Gastrocnemius medialis (tissue), 4 donors: ENCODE results near the gene FARS2. TPM values are rescaled to one million over a fixed set of nuclear protein-coding genes. Genes with fewer than 3 reads are reported as not detected.

Source experiments
- ATAC-seq, 2 donors: fragments of 150-250 bp; one replicate each; pipeline ENCODE4 v1.9.1; 2016
- DNase-seq, 2 donors: peaks; one replicate each; pipeline ENCODE4 v3.0.0-alpha.2; 2019
- H3K27ac ChIP-seq, 4 donors: fragments of 200-600 bp; sonication (generic); 1 replicate in 1 of 4; 2 replicates in 3 of 4; pipeline ENCODE4 v1.5.1; 2016 to 2018; ENCODE audit warnings: mild to moderate bottlenecking in 2 of 4, moderate library complexity in 1 of 4
- H3K27me3 ChIP-seq, 3 donors: fragments of 200-600 bp; sonication (generic) in 2 of 3; 1 replicate in 1 of 3; 2 replicates in 2 of 3; pipeline versions ENCODE4 v1.5.1 to v1.6.0; 2016 to 2019; ENCODE audit warnings: mild to moderate bottlenecking in 1 of 3, moderate library complexity in 1 of 3
- H3K36me3 ChIP-seq, 2 donors: fragments of 200-600 bp; sonication (generic) in 1 of 2; one replicate each; pipeline ENCODE4 v1.5.1; 2017 to 2018
- H3K4me1 ChIP-seq, 2 donors: fragments of 200-600 bp; sonication (generic) in 1 of 2; one replicate each; pipeline ENCODE4 v1.5.1; 2016 to 2017; ENCODE audit warnings: mild to moderate bottlenecking in 2 of 2
- H3K4me3 ChIP-seq, 4 donors: fragments of 200-600 bp; sonication (generic) in 3 of 4; 1 replicate in 1 of 4; 2 replicates in 3 of 4; pipeline ENCODE4 v1.5.1; 2016 to 2019; ENCODE audit warnings: mild to moderate bottlenecking in 2 of 4
- H3K9me3 ChIP-seq, 3 donors: fragments of 200-600 bp; sonication (generic) in 2 of 3; 1 replicate in 1 of 3; 2 replicates in 2 of 3; pipeline ENCODE4 v1.5.1; 2016 to 2019
- CTCF ChIP-seq, 5 experiments: fragments of 450-650 bp in 3 of 5; fragments of 200-600 bp in 2 of 5; sonication (generic) in 2 of 5; IDR thresholded peaks in 4 of 5; conservative IDR thresholded peaks in 1 of 5; 1 replicate in 4 of 5; 2 replicates in 1 of 5; pipeline ENCODE4 v1.5.1; 2016 to 2019; ENCODE audit warnings: antibody characterized with exemption in 5 of 5, mild to moderate bottlenecking in 3 of 5, moderate library complexity in 3 of 5
- POLR2A ChIP-seq, 2 donors: fragments of 450-650 bp; IDR thresholded peaks; one replicate each; pipeline ENCODE4 v1.6.1; 2017; ENCODE audit warnings: antibody characterized with exemption in 2 of 2, mild to moderate bottlenecking in 2 of 2, moderate library complexity in 2 of 2
- in situ Hi-C, 4 donors: fragments of 200-750 bp; cut with MboI; loops; one replicate each; pipeline versions ENCODE4 v1.15.0 to v1.8.0; 2017; ENCODE audit warnings: low sequenced_read_pairs in 4 of 4
- intact Hi-C: fragments of 100-400 bp; cut with DNase I; formaldehyde crosslinking; loops from one replicate; pipeline ENCODE4 v1.15.1; 2023; ENCODE audit warnings: low total_unique reads
- total RNA-seq, 4 donors: library from RNA; depleted of rRNA; stranded (reverse); fragments of >200 nt; gene quantifications; one replicate each; pipeline versions ENCODE4 v1.1.0 to v1.2.3, GENCODE V29; 2016

The FARS2 gene
- total RNA-seq, 4 donors from 2014 or later = 13.6 to 24.0 (median 15.8) TPM

DNA sequence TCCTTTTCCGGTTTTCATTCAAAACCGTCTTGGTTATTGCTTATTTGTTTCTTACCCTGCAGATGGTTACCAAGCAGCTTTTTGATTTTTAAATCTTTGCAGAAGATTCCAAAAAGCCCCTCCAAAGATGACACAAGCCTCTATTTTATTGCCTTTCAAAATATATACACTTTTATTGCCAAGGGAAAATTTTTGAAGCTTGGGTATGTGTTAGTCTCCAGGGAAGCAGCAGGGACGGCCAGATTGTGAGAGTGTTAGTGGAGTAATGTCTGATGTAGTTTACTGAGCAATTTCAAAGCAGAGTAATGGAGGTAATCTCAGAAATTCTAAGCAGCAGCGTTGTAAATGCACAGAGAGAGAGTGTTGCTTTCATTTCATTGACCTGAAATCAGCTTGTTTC lies 193.8 kb downstream of the FARS2 start:
- DNase-seq (no peak), ATAC-seq (no peak)
- Histone ChIP-seq H3K27me3 (no peaks in the 10 kb centered on the region), H3K4me3 (no peak overlapping the region), H3K27ac (no peak overlapping the region), H3K36me3 (no peaks in the 10 kb centered on the region), H3K4me1 (peaks cover 11 to 20% of the 10 kb centered on the region in 2 donors), H3K9me3 (no peaks in the 10 kb centered on the region)
- TF ChIP-seq POLR2A (IDR thresholded peaks at IDR 0.05) (no peak), CTCF (IDR thresholded peaks at IDR 0.05 in 4 of 5, conservative IDR thresholded peaks at IDR 0.05 in 1 of 5) (no peak)
- intact Hi-C loops (loop anchor here (5.0 kb wide), 1 partner anchor 307 kb away; no protein-coding TSS in a partner anchor), in situ Hi-C loops (loop anchor here in 3 of 4 donors (25.0 kb wide), 3 partner anchors 532 to 1082 kb away; partner anchors contain the start of gene NRN1 (in 1 of the 3))

GRCh38 chr6:5457041-5457440 lies 195.7 kb downstream of the FARS2 start:
- DNase-seq (peak; percentile 64 to 83), ATAC-seq (peak; percentile 85 to 90)
- intact Hi-C loops (loop anchor here (5.0 kb wide), 1 partner anchor 305 kb away; no protein-coding TSS in a partner anchor), in situ Hi-C loops (loop anchor here in 3 of 4 donors (25.0 kb wide), 3 partner anchors 530 to 1080 kb away; partner anchors contain the start of gene NRN1 (in 1 of the 3))
- peaks cover 11 to 20% of the 10 kb centered on the region in 2 donors for H3K4me1 ChIP-seq
- peak overlapping the region in 1 of 4 donors; percentile 2 for H3K4me3 ChIP-seq
- H3K9me3 ChIP-seq = no peaks in the 10 kb centered on the region
- H3K36me3 ChIP-seq = no peaks in the 10 kb centered on the region
- peak; percentile 13 to 24 for TF ChIP-seq POLR2A (IDR thresholded peaks at IDR 0.05)
- no peak for TF ChIP-seq CTCF (IDR thresholded peaks at IDR 0.05 in 4 of 5, conservative IDR thresholded peaks at IDR 0.05 in 1 of 5)
- H3K27me3 ChIP-seq = no peaks in the 10 kb centered on the region
- peak overlapping the region; percentile 67 to 83 (median 76) for H3K27ac ChIP-seq

GRCh38 chr6:5457983-5458683 lies 196.8 kb downstream of the FARS2 start:
- no peaks in the 10 kb centered on the region for H3K36me3 ChIP-seq
- H3K9me3 ChIP-seq = no peaks in the 10 kb centered on the region
- H3K27me3 ChIP-seq = no peaks in the 10 kb centered on the region
- peak overlapping the region in 1 of 4 donors; percentile 17 for H3K4me3 ChIP-seq
- in situ Hi-C loops (loop anchor here in 3 of 4 donors (25.0 kb wide), 3 partner anchors 529 to 1079 kb away; partner anchors contain the start of gene NRN1 (in 1 of the 3)), intact Hi-C loops (loop anchor here (5.0 kb wide), 1 partner anchor 304 kb away; no protein-coding TSS in a partner anchor)
- TF ChIP-seq CTCF (IDR thresholded peaks at IDR 0.05 in 4 of 5, conservative IDR thresholded peaks at IDR 0.05 in 1 of 5) (no peak), POLR2A (IDR thresholded peaks at IDR 0.05) (peak in 1 of 2 donors; percentile 16)
- ATAC-seq (peak; percentile 61 to 79), DNase-seq (peak; percentile 41 to 85)
- peak overlapping the region; percentile 67 to 83 (median 76) for H3K27ac ChIP-seq
- H3K4me1 ChIP-seq = peaks cover 11 to 20% of the 10 kb centered on the region in 2 donors

GRCh38 chr6:5459346-5459745 lies 198.0 kb downstream of the FARS2 start:
- intact Hi-C loops = loop anchor here (5.0 kb wide), 1 partner anchor 303 kb away; no protein-coding TSS in a partner anchor

More at GRCh38 chr6:5459346-5459745, 198.0 kb downstream of the FARS2 start:
- in situ Hi-C loops = loop anchor here in 3 of 4 donors (25.0 kb wide), 3 partner anchors 528 to 1078 kb away; partner anchors contain the start of gene NRN1 (in 1 of the 3)
- no peaks in the 10 kb centered on the region for H3K9me3 ChIP-seq
- H3K4me3 ChIP-seq = no peak overlapping the region
- DNase-seq (no peak), ATAC-seq (no peak)
- H3K27ac ChIP-seq = peak overlapping the region in 1 of 4 donors; percentile 83
- H3K4me1 ChIP-seq = peaks cover 11 to 20% of the 10 kb centered on the region in 2 donors
- no peaks in the 10 kb centered on the region for H3K36me3 ChIP-seq
- TF ChIP-seq POLR2A (IDR thresholded peaks at IDR 0.05) (no peak), CTCF (IDR thresholded peaks at IDR 0.05 in 4 of 5, conservative IDR thresholded peaks at IDR 0.05 in 1 of 5) (no peak)
- no peaks in the 10 kb centered on the region for H3K27me3 ChIP-seq
